GM12891 (cell line): ENCODE data around the gene SLIT1.
"Not testable (repeated sequence)": the region's sequence is repeated elsewhere in the genome, so short reads cannot be mapped to it uniquely, and the experiment has no call there.

Experiments
- DNase-seq: peaks from one replicate; pipeline ENCODE4 v3.0.0; 2011; ENCODE audit warnings: low spot score; ENCODE audit not compliant: insufficient read length
- FAIRE-seq: peaks from 2 replicates; lab custom pipeline; 2011; peaks lifted over from hg19 to GRCh38; lab: Jason Lieb, UNC
- PAX5 ChIP-seq: IDR thresholded peaks from 2 replicates; pipeline ENCODE4 v1.6.1; 2011; ENCODE audit warnings: low read length, moderate library complexity, mild to moderate bottlenecking; ENCODE audit not compliant: insufficient read depth, severe bottlenecking
- POLR2A ChIP-seq: IDR thresholded peaks from 2 replicates; pipeline ENCODE4 v1.6.1; 2011; ENCODE audit warnings: low read depth, low read length, control low read depth
- POLR2AphosphoS5 ChIP-seq: IDR thresholded peaks from 2 replicates; pipeline ENCODE4 v1.6.1; 2011; ENCODE audit warnings: low read depth, low read length, control low read depth
- POU2F2 ChIP-seq: IDR thresholded peaks from 2 replicates; pipeline ENCODE4 v1.6.1; 2011; ENCODE audit warnings: low read depth, mild to moderate bottlenecking, control low read depth, low read length, moderate library complexity
- SPI1 ChIP-seq: IDR thresholded peaks from 2 replicates; pipeline ENCODE4 v1.6.1; 2011; ENCODE audit warnings: low read depth, low read length, control low read depth
- TAF1 ChIP-seq: IDR thresholded peaks from 2 replicates; pipeline ENCODE4 v1.6.1; 2011; ENCODE audit warnings: low read depth, low read length, control low read depth

Gene SLIT1

GRCh38 chr10:97096261-97097083 is 89.3 kb downstream of the SLIT1 start:
- DNase-seq (no peak), FAIRE-seq (no peak)
- no peak for TF ChIP-seq PAX5
- no peak for TF ChIP-seq TAF1
- no peak for TF ChIP-seq POU2F2
- no peak for TF ChIP-seq POLR2A
- TF ChIP-seq SPI1 = no peak
- TF ChIP-seq POLR2AphosphoS5 = no peak

GRCh38 chr10:97095701-97096260 is 90.0 kb downstream of the SLIT1 start:
- DNase-seq = no peak
- FAIRE-seq = no peak
- no peak for TF ChIP-seq POLR2A
- no peak for TF ChIP-seq POU2F2
- no peak for TF ChIP-seq SPI1
- no peak for TF ChIP-seq TAF1
- no peak for TF ChIP-seq PAX5
- no peak for TF ChIP-seq POLR2AphosphoS5

- no peak for FAIRE-seq
- no peak for DNase-seq
- TF ChIP-seq POU2F2 (no peak), POLR2AphosphoS5 (no peak), POLR2A (no peak), SPI1 (no peak), PAX5 (no peak), TAF1 (no peak)
Observed at GRCh38 chr10:97090644-97091043, 95.1 kb downstream of the SLIT1 start.

DNA sequence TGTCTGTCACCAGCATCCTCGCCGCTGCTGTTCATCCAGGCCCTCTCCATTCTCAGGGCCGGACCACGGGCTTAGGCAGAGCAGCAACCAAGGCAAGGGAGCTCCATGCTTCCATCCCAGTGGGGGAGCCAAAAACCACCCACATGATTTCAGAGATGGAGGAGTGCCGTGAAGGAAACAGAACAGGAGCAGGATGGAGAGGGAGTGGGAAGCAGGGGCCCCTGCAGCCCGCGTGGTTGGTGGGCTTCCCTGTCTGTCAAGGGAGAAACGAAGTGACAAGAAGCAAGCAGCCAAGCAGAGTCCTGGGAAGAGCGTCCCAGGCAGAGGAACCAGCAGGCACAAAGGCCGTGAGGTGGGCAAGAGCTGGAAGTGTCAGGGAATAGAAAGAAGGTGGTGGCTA is 95.7 kb downstream of the SLIT1 start:
- no peak for TF ChIP-seq POLR2AphosphoS5
- no peak for TF ChIP-seq POLR2A
- no peak for TF ChIP-seq POU2F2
- no peak for TF ChIP-seq TAF1
- no peak for TF ChIP-seq PAX5
- no peak for TF ChIP-seq SPI1
- DNase-seq (no peak), FAIRE-seq (no peak)

- FAIRE-seq (no peak), DNase-seq (no peak)
- no peak for TF ChIP-seq POLR2AphosphoS5
- no peak for TF ChIP-seq POLR2A
- no peak for TF ChIP-seq SPI1
- TF ChIP-seq PAX5 = no peak
- no peak for TF ChIP-seq TAF1
- no peak for TF ChIP-seq POU2F2
Observed at GRCh38 chr10:97089209-97089870, 96.4 kb downstream of the SLIT1 start.

- FAIRE-seq (no peak), DNase-seq (no peak)
- TF ChIP-seq SPI1 = no peak
- no peak for TF ChIP-seq POLR2A
- TF ChIP-seq PAX5 = no peak
- no peak for TF ChIP-seq TAF1
- no peak for TF ChIP-seq POLR2AphosphoS5
- no peak for TF ChIP-seq POU2F2
Observed at GRCh38 chr10:97087296-97087695, 98.5 kb downstream of the SLIT1 start.

DNA sequence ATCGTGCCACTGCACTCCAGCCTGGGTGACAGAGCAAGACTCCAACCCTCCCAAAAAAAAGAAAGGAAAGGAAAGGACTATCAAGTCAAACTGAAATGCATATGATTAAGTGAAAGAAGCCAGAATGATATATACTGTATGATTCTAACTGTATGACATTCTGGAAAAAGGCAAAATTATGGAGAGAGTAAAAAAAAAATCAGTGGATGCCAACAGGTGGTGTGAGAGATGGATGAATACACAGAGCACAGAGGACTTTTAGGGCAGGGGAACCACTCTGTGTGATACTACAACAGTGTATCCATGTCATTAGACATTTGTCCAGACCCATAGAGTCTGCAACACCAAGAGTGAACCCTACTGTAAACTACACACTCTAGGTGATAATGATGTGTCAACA is 99.2 kb downstream of the SLIT1 start:
- DNase-seq (no peak), FAIRE-seq (no peak)
- no peak for TF ChIP-seq TAF1
- no peak for TF ChIP-seq POU2F2
- no peak for TF ChIP-seq PAX5
- TF ChIP-seq SPI1 = no peak
- no peak for TF ChIP-seq POLR2AphosphoS5
- TF ChIP-seq POLR2A = no peak

DNA sequence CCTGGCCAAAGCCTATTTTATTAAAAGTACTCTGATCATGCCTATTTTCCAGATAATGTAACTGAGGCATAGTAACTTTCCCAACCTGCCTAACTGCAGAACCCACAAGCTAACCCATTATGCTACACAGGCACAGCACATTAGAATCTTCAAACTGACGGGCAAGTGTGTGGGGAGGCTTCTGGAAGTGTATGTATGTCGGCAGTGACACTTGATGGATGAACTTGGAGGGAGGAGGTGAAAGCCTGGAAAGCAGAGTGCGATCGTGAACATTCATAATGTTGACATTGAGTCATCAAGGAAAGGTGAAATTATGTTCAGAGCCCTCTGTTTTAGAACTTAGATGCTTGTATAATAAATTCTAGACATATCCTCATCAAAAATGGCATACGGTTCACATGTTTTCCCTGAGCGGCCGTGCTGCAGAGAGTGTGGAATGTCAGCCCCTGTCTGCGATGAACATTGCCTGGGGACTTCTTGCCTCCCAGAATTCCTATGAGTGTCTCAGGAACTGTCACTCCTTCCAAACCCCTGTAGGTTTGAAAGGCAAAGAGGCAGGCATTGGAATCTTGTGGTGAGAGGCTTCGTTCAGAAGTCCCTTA is 102.4 kb downstream of the SLIT1 start:
- TF ChIP-seq POLR2AphosphoS5 (no peak), TAF1 (no peak), PAX5 (no peak), POLR2A (no peak), SPI1 (no peak), POU2F2 (no peak)
- no peak for FAIRE-seq
- DNase-seq = no peak

GRCh38 chr10:97082575-97082974 is 103.2 kb downstream of the SLIT1 start:
- not testable (repeated sequence) for DNase-seq, FAIRE-seq
